Spleen (tissue), 7 donors: ENCODE results near the gene MYO10.

Source experiments
- CTCF ChIP-seq, 11 experiments: fragments of 200-600 bp in 7 of 11; fragments of 450-650 bp in 4 of 11; sonication (generic) in 4 of 11; IDR thresholded peaks in 8 of 11; conservative IDR thresholded peaks in 3 of 11; 1 replicate in 7 of 11; 2 replicates in 4 of 11; pipeline versions ENCODE4 v1.4.0 to v1.8.0; 2016 to 2021; ENCODE audit warnings: antibody characterized with exemption in 11 of 11, inconsistent platforms in 4 of 11, mild to moderate bottlenecking in 1 of 11
- POLR2A ChIP-seq, 3 donors: fragments of 450-650 bp; IDR thresholded peaks; one replicate each; pipeline ENCODE4 v1.5.1; 2017; ENCODE audit warnings: antibody characterized with exemption in 3 of 3, mild to moderate bottlenecking in 1 of 3
- donor health status: DM: no; HTN: no; CAD: no; lungs with moderate emphysema.
- donor health status: DM: no; HTN: no; CAD: no.
- donor health status: DM: no; HTN: no; CAD: no.

GRCh38 chr5:16626696-16627264 is 309.3 kb downstream of the MYO10 start:
- no peak for TF ChIP-seq CTCF (IDR thresholded peaks at IDR 0.05 in 8 of 11, conservative IDR thresholded peaks at IDR 0.05 in 3 of 11)
- no peak for TF ChIP-seq POLR2A (IDR thresholded peaks at IDR 0.05)
